HL-60 (cell line): Measurements from ENCODE around the gene ARHGEF17.

Experiments
- DNase-seq, 2 experiments: peaks; one replicate each; pipeline ENCODE4 v3.0.0-alpha.2; 2010 to 2020; ENCODE audit warnings: low read depth in 1 of 2, low spot score in 1 of 2
- H3K27ac ChIP-seq: fragments of 250-450 bp; sonication (Bioruptor Pico); replicated peaks from 2 replicates; pipeline ENCODE4 v1.5.1; 2020; ENCODE audit warnings: mild to moderate bottlenecking, moderate library complexity
- H3K27me3 ChIP-seq: fragments of 250-450 bp; sonication (Bioruptor Pico); 2 replicates; pipeline ENCODE4 v1.5.1; 2021; ENCODE audit warnings: mild to moderate bottlenecking, moderate library complexity; ENCODE audit not compliant: insufficient read depth, poor library complexity, severe bottlenecking
- H3K4me3 ChIP-seq: replicated peaks from 2 replicates; pipeline ENCODE4 v1.5.1; 2011; ENCODE audit warnings: mild to moderate bottlenecking, control low read depth, low read length; ENCODE audit not compliant: insufficient read depth
- GABPA ChIP-seq: IDR thresholded peaks from 2 replicates; pipeline ENCODE4 v1.6.1; 2012; ENCODE audit warnings: low read depth
- POLR2AphosphoS5 ChIP-seq: IDR thresholded peaks from 2 replicates; pipeline ENCODE4 v1.6.1; 2012; ENCODE audit warnings: low read depth
- REST ChIP-seq: IDR thresholded peaks from 2 replicates; pipeline ENCODE4 v1.6.1; 2012; ENCODE audit warnings: low read depth; ENCODE audit not compliant: insufficient replicate concordance
- SPI1 ChIP-seq: IDR thresholded peaks from 2 replicates; pipeline ENCODE4 v1.6.1; 2012; ENCODE audit warnings: low read depth, mild to moderate bottlenecking, borderline replicate concordance
- TF ChIP-seq, protein P1 (sequence below): IDR thresholded peaks from one replicate; pipeline ENCODE4 v1.5.1; 2011; ENCODE audit warnings: low read length, control low read depth, inconsistent platforms; ENCODE audit not compliant: insufficient read depth

The ARHGEF17 gene

DNA sequence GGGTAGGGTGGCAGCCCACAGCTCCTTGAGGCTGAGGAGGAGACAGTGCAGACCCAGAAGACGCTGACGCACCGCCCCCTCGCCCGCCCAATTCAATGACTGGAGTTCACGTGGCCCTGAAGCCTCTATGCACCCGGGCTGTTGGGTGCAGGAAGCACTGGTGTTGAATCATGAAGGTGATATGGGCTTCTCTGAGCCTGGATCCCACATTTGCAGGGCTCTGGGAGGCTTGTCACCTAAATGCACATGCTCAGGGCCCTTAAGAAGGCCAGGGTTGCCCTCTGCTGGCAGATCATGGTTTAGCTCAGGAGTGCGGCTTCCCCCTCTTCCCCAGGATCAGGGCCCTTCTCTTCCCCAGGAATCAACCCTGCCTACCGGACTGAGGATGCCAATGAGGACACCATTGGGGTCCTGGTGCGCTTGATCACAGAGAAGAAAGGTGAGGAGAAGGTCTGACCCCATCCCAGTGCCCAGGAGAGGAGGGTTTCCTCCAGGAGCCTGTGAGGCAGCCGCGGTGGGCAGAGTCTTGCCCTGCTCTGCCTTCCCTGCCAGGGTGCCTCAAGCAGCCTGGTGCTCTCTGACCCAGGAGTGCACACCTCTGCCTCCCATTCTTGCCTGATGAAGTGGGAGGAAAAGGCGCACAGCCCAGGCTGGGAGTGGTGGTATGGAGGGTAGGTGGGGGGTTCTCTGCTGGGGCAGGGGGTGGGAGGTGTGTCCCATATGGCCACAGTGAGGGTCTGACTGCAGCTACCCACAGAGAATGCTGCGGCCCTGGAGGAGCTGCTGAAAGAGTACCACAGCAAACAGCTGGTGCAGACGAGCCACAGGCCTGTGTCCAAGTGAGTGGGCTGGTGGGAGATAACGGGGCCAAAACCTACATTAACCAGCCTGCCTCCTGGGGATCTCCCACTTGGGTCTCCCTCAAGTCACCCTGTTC, 85.7 kb downstream of the ARHGEF17 start:
- H3K4me3 ChIP-seq: no peak overlapping the region
- no peaks in the 10 kb centered on the region for H3K27me3 ChIP-seq
- DNase-seq: peak in 1 of 2 experiments; percentile 83
- peak overlapping the region; percentile 45 for H3K27ac ChIP-seq
- TF ChIP-seq GABPA (no peak), POLR2AphosphoS5 (peak; percentile 61), SPI1 (no peak), REST (no peak)
- TF ChIP-seq, protein P1, sequence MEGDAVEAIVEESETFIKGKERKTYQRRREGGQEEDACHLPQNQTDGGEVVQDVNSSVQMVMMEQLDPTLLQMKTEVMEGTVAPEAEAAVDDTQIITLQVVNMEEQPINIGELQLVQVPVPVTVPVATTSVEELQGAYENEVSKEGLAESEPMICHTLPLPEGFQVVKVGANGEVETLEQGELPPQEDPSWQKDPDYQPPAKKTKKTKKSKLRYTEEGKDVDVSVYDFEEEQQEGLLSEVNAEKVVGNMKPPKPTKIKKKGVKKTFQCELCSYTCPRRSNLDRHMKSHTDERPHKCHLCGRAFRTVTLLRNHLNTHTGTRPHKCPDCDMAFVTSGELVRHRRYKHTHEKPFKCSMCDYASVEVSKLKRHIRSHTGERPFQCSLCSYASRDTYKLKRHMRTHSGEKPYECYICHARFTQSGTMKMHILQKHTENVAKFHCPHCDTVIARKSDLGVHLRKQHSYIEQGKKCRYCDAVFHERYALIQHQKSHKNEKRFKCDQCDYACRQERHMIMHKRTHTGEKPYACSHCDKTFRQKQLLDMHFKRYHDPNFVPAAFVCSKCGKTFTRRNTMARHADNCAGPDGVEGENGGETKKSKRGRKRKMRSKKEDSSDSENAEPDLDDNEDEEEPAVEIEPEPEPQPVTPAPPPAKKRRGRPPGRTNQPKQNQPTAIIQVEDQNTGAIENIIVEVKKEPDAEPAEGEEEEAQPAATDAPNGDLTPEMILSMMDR: peak; percentile 67

GRCh38 chr11:73394416-73395296, 86.6 kb downstream of the ARHGEF17 start:
- Histone ChIP-seq H3K27me3 (no peaks in the 10 kb centered on the region), H3K4me3 (no peak overlapping the region), H3K27ac (no peak overlapping the region)
- TF ChIP-seq GABPA: no peak
- TF ChIP-seq, protein P1: no peak
- no peak for TF ChIP-seq REST
- TF ChIP-seq POLR2AphosphoS5: no peak
- no peak for TF ChIP-seq SPI1
- no peak for DNase-seq

DNA sequence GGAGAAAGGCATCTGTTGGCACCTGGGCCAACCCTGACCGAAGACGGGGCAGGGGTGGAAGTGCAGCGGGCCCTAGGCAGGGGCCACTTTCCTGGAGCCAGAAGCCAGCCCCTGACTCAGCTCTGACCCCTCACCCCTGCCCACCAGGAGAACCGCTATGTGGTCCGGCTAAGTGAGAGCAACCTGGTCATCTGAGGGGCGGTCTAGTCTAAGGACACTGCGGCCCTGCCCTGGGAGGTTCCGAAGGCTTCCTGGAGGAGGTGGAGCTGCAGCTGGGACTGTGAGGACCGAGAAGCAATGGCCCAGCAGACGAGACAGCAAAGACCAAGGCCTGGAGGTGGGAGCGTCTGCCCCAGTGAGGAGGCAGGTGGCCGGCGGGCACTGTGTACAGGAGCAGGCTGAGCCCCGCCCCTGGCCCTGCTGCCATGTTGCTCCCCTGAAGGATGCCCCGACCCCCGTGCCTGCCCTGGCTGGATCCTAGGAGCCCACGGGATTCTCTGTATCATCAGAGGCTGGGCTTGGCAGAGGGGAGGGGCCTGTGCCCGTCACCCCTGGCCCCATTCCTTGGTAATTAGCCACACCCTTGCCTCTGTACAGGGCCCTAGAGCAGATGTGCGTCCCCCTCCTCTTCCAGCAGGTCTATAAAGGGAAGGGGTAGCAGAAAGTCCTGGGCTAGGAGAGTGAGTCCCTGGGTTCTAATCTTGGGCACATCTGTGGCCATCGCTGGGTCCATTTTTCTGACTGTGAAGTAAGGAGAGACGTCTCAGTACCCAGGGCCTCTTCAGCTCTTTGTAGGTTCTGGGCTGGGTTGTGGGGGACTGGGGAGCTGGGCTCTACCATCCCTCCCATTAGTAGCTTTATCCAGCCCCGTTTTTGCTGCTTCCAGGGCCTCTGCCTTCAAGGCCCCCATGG, 87.5 kb downstream of the ARHGEF17 start:
- Histone ChIP-seq H3K27me3 (no peaks in the 10 kb centered on the region), H3K4me3 (no peak overlapping the region), H3K27ac (no peak overlapping the region)
- TF ChIP-seq, protein P1: no peak
- TF ChIP-seq GABPA (no peak), SPI1 (no peak), POLR2AphosphoS5 (no peak; the same call in 1 of the 2 replicates)
- DNase-seq: no peak
